ENCODE results near the gene ELF4.
A peak's percentile ranks its signal among the peaks of the same experiment; 100 is the strongest.

ELF4 gene

DNA sequence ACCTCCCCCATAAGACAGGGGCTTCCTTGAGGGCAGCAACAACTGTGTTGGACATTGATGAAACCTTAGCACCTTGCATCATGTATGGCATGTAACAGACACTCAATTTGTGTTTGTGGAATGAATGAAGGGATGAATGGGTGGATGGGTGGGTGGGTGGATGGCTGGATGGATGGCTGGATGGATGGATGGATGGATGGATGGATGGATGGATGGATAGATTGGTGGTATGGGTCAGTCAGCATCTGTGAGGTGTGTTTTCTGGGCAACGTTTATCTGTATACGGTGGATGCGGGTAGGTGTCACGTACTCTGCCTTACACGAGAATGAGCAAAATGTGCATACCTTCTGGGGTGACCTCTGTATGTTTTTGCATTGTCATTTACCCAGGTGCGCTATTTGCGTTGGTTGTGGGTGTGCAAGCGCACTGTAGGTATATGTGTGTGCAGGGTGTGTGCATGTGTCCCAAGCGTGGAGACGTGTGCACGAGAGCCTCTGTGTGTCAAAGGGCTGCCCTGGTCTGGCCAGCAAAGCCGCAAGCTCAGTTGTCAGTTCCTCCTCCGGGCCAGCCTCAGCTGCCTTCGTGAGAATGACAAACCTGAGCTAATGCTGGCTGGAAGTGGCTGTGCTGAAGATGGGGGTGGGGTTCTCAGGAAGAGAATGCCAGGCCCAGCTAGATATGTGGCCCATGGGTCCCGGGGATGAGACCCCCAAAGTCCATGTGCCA is 26.5 kb downstream of the ELF4 start:
- DNase-seq (ENCODE audit: low spot score): no peak

DNA sequence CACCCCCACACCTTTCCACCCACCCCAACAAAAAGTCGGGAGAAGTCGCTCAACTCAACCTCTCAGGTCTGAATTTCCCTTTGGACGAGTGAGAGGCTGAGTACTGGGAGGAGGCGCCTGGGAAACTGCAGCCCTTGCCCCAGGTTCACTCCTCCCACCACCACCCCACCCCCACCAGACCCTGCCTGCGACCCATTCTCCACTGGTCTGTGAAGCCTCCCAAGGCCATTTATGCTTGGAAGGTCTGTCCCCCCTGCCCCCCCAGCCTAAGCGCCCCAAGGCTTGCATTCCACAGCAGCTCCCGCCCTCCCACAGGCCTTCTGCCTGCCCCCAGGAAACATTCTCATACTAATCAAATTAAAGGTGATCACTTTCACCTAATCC is 27.2 kb downstream of the ELF4 start:
- DNase-seq (ENCODE audit: low spot score): no peak

DNA sequence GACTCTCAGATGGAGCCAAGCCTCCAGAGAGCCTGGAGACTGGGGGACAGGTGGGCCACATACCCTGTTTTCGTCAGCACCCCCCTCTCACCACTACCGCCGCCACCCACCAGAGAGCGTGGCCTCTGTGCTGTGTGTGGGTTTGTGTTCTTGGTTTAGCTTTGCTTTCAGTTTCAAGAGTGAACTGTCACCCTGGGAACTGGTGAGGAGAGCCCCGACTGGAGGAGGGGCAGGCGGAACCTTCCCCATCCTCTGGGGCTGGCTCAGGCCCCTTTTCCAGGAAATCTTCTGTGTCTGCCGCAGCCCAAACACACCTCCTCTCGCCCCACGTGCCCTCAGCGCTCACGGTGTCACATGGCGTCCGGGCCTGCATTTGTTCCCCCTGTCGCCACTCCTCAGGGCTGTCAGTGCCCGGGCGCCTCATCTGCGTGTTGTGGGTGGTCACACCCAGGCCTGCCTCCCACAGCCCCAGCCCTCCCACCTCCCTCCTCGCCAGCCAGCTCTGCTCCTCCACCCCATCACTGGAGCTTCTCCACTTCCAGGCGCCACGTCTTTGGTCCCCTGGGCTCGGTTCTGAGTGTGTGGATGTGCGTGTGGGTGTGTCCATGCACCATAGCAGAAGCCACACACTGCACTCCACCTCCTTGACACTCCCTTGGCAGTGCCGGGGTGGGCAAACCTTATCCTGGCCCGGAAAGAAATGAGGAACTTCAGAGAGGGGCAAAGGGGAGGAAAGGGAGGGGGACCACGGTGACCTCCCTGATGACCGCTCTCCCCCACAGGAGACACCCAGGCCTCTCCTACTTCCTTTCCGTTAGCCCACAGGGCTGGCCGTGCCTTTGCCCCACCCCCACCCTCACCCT is 27.8 kb downstream of the ELF4 start:
- DNase-seq (ENCODE audit: low spot score): no peak

DNA sequence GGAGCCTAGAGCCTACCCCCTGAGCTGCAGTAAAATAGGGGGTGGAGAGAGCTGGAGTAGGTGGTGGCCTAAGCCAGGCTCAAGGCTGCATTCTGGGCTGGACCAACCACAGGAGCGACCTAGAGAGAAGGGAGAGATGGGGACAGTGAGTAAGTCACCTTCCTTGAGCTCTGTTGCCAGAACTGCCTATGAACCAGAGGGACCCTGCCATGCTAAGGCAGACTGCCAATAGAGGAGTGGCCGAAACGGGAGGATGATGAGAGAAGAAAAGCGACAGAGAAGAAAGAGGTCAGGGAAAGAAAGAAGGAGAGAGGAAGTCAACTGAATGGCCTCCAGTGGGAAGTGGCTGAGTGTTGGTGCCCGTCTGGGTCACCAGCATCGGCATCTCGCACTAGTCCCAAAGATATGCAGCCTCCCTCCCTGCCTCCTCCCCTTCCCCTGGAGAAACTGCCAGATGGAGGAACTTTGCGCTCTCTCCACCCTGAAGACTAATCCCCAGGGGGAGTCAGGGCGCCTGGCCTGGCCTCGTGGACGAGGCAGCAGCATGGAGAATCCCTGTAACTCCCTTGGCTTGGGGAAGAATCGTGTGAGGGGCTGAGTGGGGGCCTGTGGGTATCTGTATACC is 28.8 kb downstream of the ELF4 start:
- no peak for DNase-seq (ENCODE audit: low spot score)

DNA sequence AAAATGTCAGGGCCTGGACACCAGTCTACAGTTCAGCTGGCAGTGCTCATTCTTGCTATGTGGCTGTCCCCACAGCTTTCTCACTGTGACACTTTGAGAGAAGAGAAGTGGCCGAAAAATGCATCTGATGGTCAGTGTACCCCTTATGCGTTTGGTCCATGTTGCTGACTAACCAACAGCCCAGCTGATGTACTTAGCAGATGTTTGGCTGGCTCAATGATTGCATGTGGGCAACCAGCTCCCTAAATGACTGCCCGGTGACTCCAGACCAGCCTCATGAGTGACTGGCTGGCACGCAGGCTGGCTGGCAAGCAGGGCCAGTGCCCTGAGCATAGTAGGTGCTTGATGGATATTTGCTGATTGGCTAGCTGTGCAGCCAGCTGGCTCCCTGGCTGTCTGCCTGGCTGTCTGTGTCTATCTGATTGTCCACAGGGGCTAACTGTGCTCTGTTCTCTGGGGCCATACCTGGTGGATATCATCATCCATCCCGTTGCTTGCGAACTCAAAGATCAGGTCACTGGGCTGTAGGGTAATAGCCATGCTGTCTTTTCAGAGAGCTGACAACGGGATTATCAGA is 29.4 kb downstream of the ELF4 start:
- no peak for DNase-seq (ENCODE audit: low spot score)

DNA sequence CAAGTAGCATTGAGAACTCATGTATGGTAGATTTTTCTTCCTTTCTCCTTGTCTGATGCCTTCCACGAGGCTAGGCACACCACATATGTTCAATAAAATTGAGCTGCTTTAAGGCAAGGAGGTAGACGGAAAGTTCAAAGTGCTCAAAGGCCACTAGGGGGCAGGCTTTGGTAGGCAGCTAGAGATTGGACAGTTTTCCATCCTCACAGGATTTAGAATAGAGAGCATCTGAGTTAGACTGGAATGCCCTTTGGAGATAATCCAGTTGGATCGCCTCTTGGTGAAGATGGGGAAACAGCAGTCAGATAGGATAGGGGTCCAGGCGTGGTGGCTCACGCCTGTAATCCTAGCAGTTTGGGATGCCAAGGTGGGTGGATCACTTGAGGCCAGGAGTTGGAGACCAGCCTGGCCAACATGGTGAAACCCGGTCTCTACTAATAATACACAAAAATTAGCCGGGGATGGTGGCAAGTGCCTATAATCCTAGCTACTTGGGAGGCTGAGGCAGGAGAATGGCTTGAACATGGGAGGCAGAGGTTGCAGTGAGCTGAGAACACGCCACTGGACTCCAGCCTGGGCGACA is 30.4 kb downstream of the ELF4 start:
- DNase-seq (ENCODE audit: low spot score): no peak

DNA sequence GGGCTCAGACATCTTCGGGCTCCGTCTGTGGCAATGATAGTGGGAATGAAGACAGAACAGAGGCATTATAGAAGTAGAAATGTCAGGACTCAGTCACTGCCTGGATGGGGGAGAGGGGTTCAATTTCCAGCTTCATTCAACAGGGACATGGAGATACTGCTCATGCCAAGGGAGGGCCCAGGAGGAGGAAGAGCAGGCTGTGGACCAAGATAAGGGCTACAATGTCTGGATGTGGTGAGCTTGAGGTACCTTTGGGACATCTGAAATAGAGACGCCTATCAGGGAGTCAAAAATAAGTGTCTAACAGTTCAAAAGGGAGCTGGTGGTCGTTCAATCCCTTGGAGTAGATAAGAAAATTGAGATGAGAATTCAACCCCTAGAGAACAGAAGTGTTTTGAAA is 34.5 kb downstream of the ELF4 start:
- DNase-seq (ENCODE audit: low spot score): no peak

DNA sequence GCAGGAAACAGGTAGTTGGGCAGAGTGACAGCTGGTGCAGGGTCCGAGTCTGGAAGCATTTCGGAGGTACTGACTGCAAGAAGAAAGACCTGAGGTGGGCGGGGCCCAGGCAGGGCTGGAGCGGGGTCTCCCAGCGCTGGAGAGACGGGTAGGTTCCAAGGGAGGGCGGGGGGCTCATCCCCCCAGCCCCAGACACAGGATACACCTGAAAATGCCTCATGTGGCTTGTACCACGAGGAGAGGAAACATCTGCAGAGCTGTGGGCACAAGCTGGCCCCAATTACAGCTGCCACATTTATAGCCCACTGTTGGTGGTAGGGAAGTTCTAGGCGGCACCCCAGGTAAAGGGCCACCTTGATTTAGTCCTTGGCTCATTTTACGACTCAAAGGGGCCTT is 38.0 kb downstream of the ELF4 start:
- no peak for DNase-seq (ENCODE audit: low spot score)

DNA sequence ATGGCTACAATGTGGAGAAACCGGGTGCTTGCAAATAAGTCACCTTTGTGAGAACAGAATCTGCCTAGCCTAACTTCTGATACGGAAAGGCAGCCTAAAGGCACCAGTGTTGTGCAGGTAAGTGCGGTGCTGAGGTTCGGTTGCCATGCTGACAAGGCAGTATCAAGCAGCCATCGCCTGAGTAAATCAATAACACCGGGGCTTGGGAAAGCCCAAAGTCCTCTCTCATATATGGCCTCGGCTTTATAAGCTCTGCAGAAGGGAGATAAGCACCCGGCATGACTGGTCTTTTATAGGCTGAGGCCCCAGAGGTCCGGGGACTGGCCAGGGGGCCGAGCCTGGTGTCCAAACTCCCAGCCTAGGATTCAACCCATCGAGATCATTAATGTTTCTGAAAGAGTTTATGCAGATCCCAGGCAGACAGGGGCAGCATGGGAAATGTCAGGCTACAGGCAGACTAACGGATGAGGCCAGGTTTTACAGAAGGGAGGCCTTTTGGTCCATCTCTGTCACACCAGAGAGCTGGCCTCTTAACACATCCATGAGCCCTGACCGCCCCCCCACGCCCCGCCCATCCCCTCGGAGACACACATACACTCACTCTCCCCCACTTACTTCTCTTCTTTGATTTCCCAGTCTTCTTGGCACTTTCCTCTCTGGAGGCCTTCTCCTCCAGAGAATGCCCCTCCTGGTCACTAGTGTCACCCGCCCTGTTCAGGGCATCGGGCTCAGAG is 38.5 kb downstream of the ELF4 start:
- DNase-seq (ENCODE audit: low spot score): no peak

DNA sequence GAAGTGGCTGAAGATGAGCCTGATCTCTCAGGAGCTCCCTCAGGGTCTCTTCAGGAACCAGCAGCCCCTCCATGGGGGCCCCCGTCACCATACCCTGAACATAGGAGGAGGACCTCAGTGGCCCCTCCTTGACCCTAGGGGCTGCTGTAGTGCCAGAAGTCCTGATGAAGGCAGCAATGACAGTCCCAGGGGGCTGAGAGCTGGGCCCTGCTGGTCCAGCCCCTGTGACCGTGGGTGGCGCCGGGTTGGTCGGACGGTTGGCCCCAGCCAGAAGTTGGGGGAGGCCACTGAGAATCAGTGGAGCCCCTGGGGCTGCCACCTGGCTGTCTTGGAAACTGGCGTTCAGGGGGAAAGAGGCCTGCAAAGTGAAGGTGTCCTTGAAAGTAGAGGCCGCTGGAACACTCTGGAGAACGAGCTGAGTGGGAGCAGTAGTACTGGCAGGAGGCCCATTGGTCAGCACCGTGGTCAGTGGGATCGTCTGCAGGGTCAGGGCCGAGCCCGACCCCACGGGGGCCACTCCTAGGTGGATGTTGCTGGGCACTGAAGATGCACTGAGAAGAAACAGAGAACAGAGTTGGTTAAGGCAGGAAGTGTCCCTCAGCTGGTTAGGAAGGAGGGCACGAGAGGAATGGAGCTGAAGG is 43.2 kb downstream of the ELF4 start:
- no peak for DNase-seq (ENCODE audit: low spot score)

DNA sequence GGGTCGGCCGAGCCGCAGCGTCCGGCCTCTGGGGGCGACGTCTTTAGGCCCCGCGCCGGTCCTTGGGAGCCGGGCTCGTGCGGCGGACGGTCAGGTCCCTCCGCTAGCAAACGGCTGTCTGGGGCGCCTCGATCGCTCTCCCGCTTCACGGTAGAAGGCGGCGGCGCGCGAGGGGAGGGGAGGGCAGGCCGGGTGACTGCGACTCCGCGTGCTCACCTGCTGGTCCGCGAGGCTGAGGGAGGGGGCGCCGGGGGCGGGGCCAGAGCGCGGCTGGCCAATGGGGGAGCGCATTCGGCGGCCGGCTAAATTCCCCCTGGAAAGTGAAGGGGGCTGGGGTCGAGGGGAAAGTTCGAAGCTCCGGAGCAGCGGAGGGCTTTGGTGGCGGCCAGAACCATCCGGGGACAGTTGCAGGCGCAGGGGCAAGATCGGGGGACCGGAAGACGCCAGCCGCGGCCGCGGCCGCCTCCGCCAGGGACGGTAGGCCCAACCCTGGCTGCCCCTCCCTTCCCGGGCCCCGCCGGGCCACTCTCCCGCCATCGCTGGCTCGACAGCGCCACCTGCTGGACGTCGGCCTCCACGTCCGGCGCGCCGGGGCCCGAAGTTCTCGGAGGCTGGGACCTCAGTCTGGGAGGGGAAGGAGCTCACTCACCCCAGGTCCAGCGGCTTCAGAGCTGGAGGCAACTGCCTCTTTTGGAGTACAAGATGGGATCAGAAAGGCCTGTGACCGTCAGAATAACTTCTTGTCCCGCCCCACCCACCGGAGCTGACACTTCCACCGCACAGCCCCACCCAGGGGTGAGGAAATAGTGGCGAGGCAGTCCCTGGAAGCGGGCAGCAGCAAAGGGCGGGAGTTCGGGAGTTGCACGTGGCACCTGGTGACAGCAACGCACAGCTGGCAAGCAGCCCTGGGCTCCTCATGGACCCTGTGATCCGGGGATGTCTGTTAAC is 49.9 kb downstream of the ELF4 start:
- peak; percentile 90 for DNase-seq (ENCODE audit: low spot score)

DNA sequence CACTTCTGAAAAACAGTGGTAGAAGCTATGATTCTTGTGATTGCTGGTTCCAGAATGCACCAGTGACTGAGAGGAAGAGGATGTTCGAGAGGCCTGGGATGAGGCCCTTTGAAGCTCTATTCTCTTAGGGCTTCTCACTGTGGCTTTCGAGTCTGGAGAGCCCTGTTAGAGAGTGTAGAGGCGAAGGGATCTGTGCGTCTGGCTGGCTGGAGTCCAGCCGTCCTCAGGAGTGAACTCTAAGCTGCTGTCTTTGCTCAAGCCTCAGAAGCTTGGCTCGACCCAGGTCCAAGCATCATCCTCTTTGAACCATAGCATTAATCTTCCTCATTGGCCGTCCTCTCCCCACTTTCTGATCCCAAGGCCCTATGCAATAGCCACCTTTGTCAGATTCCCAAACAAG is 51.6 kb downstream of the ELF4 start:
- DNase-seq (ENCODE audit: low spot score): no peak

DNA sequence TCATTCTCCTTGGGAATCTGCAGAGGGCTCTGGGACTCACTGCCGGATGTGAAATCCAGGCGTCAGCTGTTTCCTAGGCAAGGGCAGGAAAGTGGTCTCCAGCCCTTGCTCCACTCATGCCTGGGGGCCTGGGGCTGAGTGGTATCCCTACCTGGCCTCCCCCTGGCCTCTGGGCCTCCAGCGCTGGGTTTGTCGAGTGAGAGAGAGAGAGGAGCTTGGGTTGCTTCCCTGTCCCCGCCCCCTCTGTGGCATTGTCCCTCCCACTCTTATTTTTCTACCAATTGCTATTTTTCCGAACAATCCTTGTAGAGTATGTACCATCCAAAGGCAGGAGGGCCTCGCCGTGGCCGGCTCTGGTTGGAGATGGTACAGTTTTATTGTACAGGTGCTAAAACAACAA is 53.1 kb downstream of the ELF4 start:
- DNase-seq (ENCODE audit: low spot score): no peak

DNA sequence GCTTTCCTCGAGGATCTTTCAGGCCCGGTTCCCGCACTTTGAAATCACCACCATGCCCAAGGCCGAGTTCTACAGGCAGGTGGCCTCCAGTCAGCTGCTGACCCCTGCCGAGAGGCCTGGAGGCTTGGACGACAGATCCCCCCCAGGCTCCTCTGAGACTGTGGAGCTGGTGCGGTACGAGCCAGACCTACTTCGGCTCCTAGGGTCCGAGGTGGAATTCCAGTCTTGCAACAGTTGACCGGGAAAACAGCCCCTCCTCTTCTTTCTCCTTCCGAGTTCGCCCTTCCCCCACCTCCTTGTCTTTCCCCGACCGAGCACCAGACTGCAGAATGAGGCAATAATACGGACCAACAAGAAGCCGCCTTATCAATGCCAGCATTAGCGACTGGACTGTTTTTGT is 54.4 kb downstream of the ELF4 start:
- DNase-seq (ENCODE audit: low spot score): no peak

DNA sequence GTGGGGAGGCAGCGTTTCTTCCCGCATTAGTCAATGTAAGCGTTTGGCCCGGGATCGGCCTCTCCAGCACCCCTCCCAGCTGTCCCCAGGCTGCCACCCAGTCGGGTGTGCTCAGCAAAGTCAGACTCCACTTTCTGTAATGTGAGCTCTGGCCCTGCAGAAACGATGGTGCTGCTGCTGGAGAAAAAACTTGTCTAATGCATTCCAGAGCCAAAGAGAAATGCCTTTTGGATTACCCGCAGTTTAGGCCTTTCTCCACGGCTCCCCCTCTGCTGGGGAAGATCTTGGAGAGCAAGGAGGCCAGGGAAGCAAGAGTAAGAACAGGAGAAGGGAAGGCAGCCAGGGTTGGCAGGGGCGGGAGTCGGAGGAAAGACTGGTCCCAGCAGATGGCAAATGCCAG is 55.2 kb downstream of the ELF4 start:
- no peak for DNase-seq (ENCODE audit: low spot score)

DNA sequence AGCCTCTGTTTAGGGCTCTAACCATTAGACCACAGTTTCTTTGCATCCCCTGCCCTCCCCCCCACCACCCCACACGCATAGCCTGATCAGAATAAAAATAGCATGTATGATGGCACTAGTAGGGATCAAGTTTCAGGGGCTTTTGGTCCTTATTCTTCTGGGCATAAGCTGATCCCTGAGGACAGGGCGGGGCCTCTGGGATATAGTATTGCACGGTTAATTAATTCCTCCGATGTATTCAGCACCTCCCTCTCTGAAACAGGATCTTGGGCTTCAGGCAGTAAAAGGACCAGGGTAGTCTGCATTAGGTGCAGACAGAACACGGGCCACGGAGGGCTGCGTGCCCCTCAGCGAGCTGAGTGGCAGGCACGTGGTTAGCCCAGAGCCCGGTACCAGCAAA is 57.1 kb downstream of the ELF4 start:
- DNase-seq (ENCODE audit: low spot score): no peak

DNA sequence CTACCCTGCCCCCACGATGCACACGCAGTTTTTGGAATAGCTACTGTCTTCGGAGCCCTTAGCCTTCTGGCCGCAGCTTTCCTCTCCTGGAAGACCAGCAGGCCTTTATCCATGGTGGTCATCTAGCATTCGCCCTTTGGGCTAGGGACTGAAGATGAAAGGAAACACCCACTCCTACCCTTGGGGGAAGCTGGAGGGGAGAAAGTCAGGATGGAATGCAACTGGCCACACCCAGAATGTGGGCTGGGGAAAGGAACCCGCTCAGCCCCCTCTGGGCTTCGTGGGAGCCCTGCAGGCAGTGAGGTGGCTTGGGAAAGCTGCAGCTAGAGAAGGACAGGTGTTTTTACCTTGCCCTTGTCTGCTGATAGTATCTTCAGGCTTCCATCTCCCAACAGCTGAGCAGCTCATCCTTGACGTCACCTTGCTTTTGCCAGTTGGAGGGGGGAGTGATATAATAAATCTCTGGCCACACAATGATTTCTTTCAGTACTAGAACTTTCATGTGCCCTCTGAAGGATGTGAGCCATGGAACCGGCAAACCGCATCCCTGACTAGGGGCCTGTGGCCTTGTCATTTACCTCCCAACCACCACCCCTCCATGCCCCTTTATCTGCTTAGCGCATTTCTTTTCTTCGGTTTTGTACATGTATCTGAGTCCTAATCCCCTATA is 59.0 kb downstream of the ELF4 start:
- no peak for DNase-seq (ENCODE audit: low spot score)

DNA sequence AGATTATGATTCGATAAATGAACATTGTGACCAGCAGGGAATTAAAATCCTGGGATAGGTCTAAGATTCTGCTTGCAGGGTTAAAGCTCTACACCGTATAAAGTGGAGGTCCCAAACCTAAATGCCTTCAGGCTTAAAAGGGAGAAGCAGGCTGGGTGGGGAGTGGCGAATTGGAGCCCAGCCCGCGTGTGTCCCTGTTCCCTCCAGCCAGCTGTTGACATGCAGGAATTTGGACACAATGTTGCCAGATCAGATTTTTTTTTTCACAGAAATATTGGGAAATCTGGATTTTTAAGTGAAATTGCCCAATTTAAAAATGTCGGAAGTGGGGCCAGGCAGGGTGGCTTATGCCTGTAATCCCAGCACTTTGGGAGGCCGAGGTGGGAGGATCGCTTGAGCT is 60.5 kb downstream of the ELF4 start:
- no peak for DNase-seq (ENCODE audit: low spot score)

DNA sequence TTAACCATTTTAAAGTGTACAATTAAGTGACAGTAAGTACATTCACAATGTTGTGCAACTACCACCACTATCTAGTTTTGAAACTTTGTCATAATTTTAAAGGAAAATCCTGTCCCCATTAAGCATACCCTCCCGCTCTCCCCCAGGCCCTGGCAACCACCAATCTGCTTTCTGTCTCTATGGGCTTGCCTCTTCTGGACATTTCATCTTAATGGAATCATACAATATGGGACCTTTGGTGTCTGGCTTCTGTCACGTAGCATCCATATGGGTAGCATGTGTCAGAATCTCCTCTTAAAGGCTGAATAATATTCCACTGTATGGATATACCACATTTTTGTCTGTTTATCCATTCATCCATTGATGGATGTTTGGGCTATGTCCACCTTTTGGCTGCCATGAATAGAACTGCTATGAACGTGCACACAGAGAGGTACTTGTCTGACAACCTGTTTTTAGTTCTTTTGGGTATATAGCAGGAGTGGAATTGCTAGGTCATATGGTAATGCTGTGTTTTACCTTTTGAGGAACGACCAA is 61.5 kb downstream of the ELF4 start:
- no peak for DNase-seq (ENCODE audit: low spot score)

Data from ecto neural progenitor cell (in vitro differentiated cells).